HEK293 (cell line): ENCODE results near the gene SAMD11.

Source experiments
- CTCF ChIA-PET: fragments of 350-600 bp; formaldehyde crosslinking; extraction: SDS; loops from one replicate; lab custom pipeline; 2021; ENCODE audit warnings: antibody characterized with exemption; lab: Yijun Ruan, JAX
- POLR2A ChIA-PET: fragments of 300-600 bp; formaldehyde crosslinking; extraction: SDS; loops from one replicate; lab custom pipeline; 2020; ENCODE audit warnings: antibody characterized with exemption, inconsistent platforms; lab: Yijun Ruan, JAX
- H3K27ac ChIP-seq: fragments of 200-500 bp; sonication (Bioruptor generic); 2 replicates; pipeline ENCODE4 v1.5.1; 2014; ENCODE audit warnings: low read depth, low read length, control low read depth, inconsistent platforms; ENCODE audit errors: extremely low read depth
- H3K36me3 ChIP-seq, 2 experiments: fragments of 200-500 bp in 1 of 2; sonication (Bioruptor generic) in 1 of 2; 1 replicate in 1 of 2; 2 replicates in 1 of 2; pipeline ENCODE4 v1.5.1; 2014 to 2017; ENCODE audit warnings: inconsistent platforms in 2 of 2, low read length in 2 of 2; ENCODE audit not compliant: control insufficient read depth in 2 of 2, insufficient read depth in 1 of 2
- H3K4me1 ChIP-seq: fragments of 200-500 bp; sonication (Bioruptor generic); 2 replicates; pipeline ENCODE4 v1.5.1; 2014; ENCODE audit warnings: mild to moderate bottlenecking, low read length, inconsistent platforms; ENCODE audit not compliant: control insufficient read depth, insufficient read depth
- H3K4me3 ChIP-seq: 2 replicates; pipeline ENCODE4 v1.5.1; 2011; ENCODE audit warnings: low read depth, mild to moderate bottlenecking, control low read depth, low read length, moderate library complexity
- H3K9me3 ChIP-seq: fragments of 200-500 bp; sonication (Bioruptor generic); 2 replicates; pipeline ENCODE4 v1.5.1; 2014; ENCODE audit warnings: low read depth, low read length, inconsistent platforms; ENCODE audit not compliant: control insufficient read depth, insufficient read depth
- FEZF1 ChIP-seq: fragments of 450-650 bp; formaldehyde crosslinking; IDR thresholded peaks from 2 replicates; pipeline ENCODE4 v1.5.1; 2016; ENCODE audit warnings: missing biosample characterization, missing genetic modification characterization
- GFI1B ChIP-seq: fragments of 450-650 bp; formaldehyde crosslinking; IDR thresholded peaks from 2 replicates; pipeline ENCODE4 v1.5.1; 2016; ENCODE audit warnings: missing biosample characterization, missing genetic modification characterization
- GLIS1 ChIP-seq: fragments of 450-650 bp; formaldehyde crosslinking; IDR thresholded peaks from 2 replicates; pipeline ENCODE4 v1.5.1; 2016; ENCODE audit warnings: missing biosample characterization, missing genetic modification characterization
- KLF8 ChIP-seq: fragments of 450-650 bp; formaldehyde crosslinking; IDR thresholded peaks from 2 replicates; pipeline ENCODE4 v1.5.1; 2016; ENCODE audit warnings: missing biosample characterization, missing genetic modification characterization
- KLF9 ChIP-seq: fragments of 450-650 bp; formaldehyde crosslinking; IDR thresholded peaks from 2 replicates; pipeline ENCODE4 v1.5.1; 2016; ENCODE audit warnings: missing biosample characterization, missing genetic modification characterization, low read depth
- PRDM6 ChIP-seq: fragments of 450-650 bp; formaldehyde crosslinking; IDR thresholded peaks from 2 replicates; pipeline ENCODE4 v1.5.1; 2017; ENCODE audit warnings: missing biosample characterization, missing genetic modification characterization
- YY1 ChIP-seq: fragments of 450-650 bp; formaldehyde crosslinking; IDR thresholded peaks from 2 replicates; pipeline ENCODE4 v1.5.1; 2018; ENCODE audit warnings: missing biosample characterization, missing genetic modification characterization
- ZBTB21 ChIP-seq: fragments of 450-650 bp; formaldehyde crosslinking; IDR thresholded peaks from 2 replicates; pipeline ENCODE4 v1.5.1; 2017; ENCODE audit warnings: missing biosample characterization, missing genetic modification characterization
- ZFHX2 ChIP-seq: fragments of 450-650 bp; formaldehyde crosslinking; conservative IDR thresholded peaks from 2 replicates; pipeline ENCODE4 v1.5.1; 2016; ENCODE audit warnings: missing biosample characterization, missing genetic modification characterization
- ZIC2 ChIP-seq: fragments of 450-650 bp; formaldehyde crosslinking; IDR thresholded peaks from 2 replicates; pipeline ENCODE4 v1.5.1; 2016; ENCODE audit warnings: missing biosample characterization, missing genetic modification characterization
- ZNF112 ChIP-seq: fragments of 450-650 bp; formaldehyde crosslinking; IDR thresholded peaks from 2 replicates; pipeline ENCODE4 v1.5.0; 2017; ENCODE audit warnings: missing biosample characterization, missing genetic modification characterization
- ZNF133 ChIP-seq: fragments of 450-650 bp; formaldehyde crosslinking; IDR thresholded peaks from 2 replicates; pipeline ENCODE4 v1.5.1; 2016; ENCODE audit warnings: missing biosample characterization, missing genetic modification characterization
- ZNF184 ChIP-seq: fragments of 450-650 bp; IDR thresholded peaks from 2 replicates; pipeline ENCODE4 v1.5.1; 2018; ENCODE audit warnings: missing biosample characterization, mild to moderate bottlenecking, missing genetic modification characterization
- ZNF274 ChIP-seq, 2 experiments: fragments of 200-500 bp in 1 of 2; fragments of 450-650 bp in 1 of 2; sonication (Bioruptor generic) in 1 of 2; formaldehyde crosslinking in 1 of 2; IDR thresholded peaks; 2 replicates each; pipeline versions ENCODE4 v1.5.1 to v1.6.1; 2014 to 2016; ENCODE audit warnings: borderline replicate concordance in 1 of 2, inconsistent platforms in 1 of 2, low read length in 1 of 2, missing biosample characterization in 1 of 2, missing genetic modification characterization in 1 of 2
- ZNF423 ChIP-seq: fragments of 450-650 bp; formaldehyde crosslinking; IDR thresholded peaks from 2 replicates; pipeline ENCODE4 v1.5.1; 2016; ENCODE audit warnings: missing biosample characterization, missing genetic modification characterization
- ZNF544 ChIP-seq: fragments of 450-650 bp; formaldehyde crosslinking; IDR thresholded peaks from 2 replicates; pipeline ENCODE4 v1.5.0; 2017; ENCODE audit warnings: missing biosample characterization, missing genetic modification characterization
- ZNF561 ChIP-seq: fragments of 450-650 bp; IDR thresholded peaks from 2 replicates; pipeline ENCODE4 v1.5.1; 2018; ENCODE audit warnings: missing biosample characterization, missing genetic modification characterization, borderline replicate concordance
- ZNF580 ChIP-seq: fragments of 450-650 bp; formaldehyde crosslinking; IDR thresholded peaks from 2 replicates; pipeline ENCODE4 v1.5.1; 2016; ENCODE audit warnings: missing biosample characterization, missing genetic modification characterization
- ZNF600 ChIP-seq: fragments of 450-650 bp; formaldehyde crosslinking; IDR thresholded peaks from 2 replicates; pipeline ENCODE4 v1.5.1; 2016; ENCODE audit warnings: missing biosample characterization, missing genetic modification characterization
- ZNF624 ChIP-seq: fragments of 450-650 bp; formaldehyde crosslinking; IDR thresholded peaks from 2 replicates; pipeline ENCODE4 v1.5.1; 2017; ENCODE audit warnings: missing biosample characterization, missing genetic modification characterization
- ZNF692 ChIP-seq: fragments of 450-650 bp; formaldehyde crosslinking; IDR thresholded peaks from 2 replicates; pipeline ENCODE4 v1.5.1; 2016; ENCODE audit warnings: missing biosample characterization, missing genetic modification characterization
- ZSCAN16 ChIP-seq: fragments of 450-650 bp; formaldehyde crosslinking; IDR thresholded peaks from 2 replicates; pipeline ENCODE4 v1.5.1; 2016; ENCODE audit warnings: missing biosample characterization, missing genetic modification characterization
- TF ChIP-seq, protein P1 (sequence below): fragments of 450-650 bp; formaldehyde crosslinking; IDR thresholded peaks from 2 replicates; pipeline ENCODE4 v1.5.1; 2016; ENCODE audit warnings: missing biosample characterization, missing genetic modification characterization
- TF ChIP-seq, protein P2 (sequence below): fragments of 450-650 bp; formaldehyde crosslinking; IDR thresholded peaks from 2 replicates; pipeline ENCODE4 v1.5.1; 2017; ENCODE audit warnings: missing biosample characterization, missing genetic modification characterization
- TF ChIP-seq, protein P3 (sequence below): fragments of 450-650 bp; formaldehyde crosslinking; conservative IDR thresholded peaks from 2 replicates; pipeline ENCODE4 v1.5.1; 2016; ENCODE audit warnings: low read depth, missing biosample characterization, missing genetic modification characterization

SAMD11 gene

GRCh38 chr1:938088-938683, 14.5 kb downstream of the SAMD11 start (continued):
- TF ChIP-seq GFI1B (tag by site-specific recombination), result no peak
- TF ChIP-seq GLIS1 (tag by site-specific recombination), result peak; percentile 99
- TF ChIP-seq ZNF112, result no peak
- TF ChIP-seq ZNF133 (tag by site-specific recombination), result no peak
- TF ChIP-seq ZIC2 (tag by site-specific recombination), result peak; percentile 60
- TF ChIP-seq, all 188 proteins: peak for 23

- H3K4me3 ChIP-seq, result no peak overlapping the region
- H3K9me3 ChIP-seq, result no peaks in the 10 kb centered on the region
- H3K27ac ChIP-seq, result peak overlapping the region; percentile 98
- ChIA-PET POLR2A (interaction anchor here (0.6 to 9.4 kb wide), 8 partner anchors 8 to 42 kb away, joined by 3 to 111 read pairs (median 6); partner anchors contain the start of genes PERM1 and SAMD11), CTCF (interaction anchor here (0.8 to 3.0 kb wide), 10 partner anchors 8 to 40 kb away, joined by 3 to 17 read pairs (median 4); partner anchors contain the start of genes PLEKHN1 and SAMD11)
- peaks cover 49% of the 10 kb centered on the region for H3K4me1 ChIP-seq
- peaks cover 0 to 28% of the 10 kb centered on the region in 2 experiments; a peak in 1 of 3 replicates for H3K36me3 ChIP-seq
- TF ChIP-seq ZSCAN16 (tag by site-specific recombination) (no peak), KLF8 (tag by site-specific recombination) (no peak), KLF9 (tag by site-specific recombination) (peak; percentile 89), ZFHX2 (tag by site-specific recombination) (no peak), PRDM6 (no peak), ZNF184 (no peak), ZNF274 (IDR thresholded peaks at IDR 0.05; ENCODE audit: low read length) (no peak), ZNF274 (tag by site-specific recombination; IDR thresholded peaks at IDR 0.05; ENCODE audit: borderline replicate concordance) (no peak), ZNF692 (tag by site-specific recombination) (peak; percentile 91), ZNF561 (tag by site-specific recombination) (no peak), ZNF624 (tag by site-specific recombination) (no peak), ZBTB21 (tag by site-specific recombination) (no peak), YY1 (no peak), ZNF544 (tag by site-specific recombination) (no peak), ZNF600 (peak; percentile 75), ZNF580 (tag by site-specific recombination) (no peak), FEZF1 (tag by site-specific recombination) (no peak), ZNF423 (tag by site-specific recombination) (peak; percentile 63; the same call in 1 of the 2 replicates)
- TF ChIP-seq, protein P1, sequence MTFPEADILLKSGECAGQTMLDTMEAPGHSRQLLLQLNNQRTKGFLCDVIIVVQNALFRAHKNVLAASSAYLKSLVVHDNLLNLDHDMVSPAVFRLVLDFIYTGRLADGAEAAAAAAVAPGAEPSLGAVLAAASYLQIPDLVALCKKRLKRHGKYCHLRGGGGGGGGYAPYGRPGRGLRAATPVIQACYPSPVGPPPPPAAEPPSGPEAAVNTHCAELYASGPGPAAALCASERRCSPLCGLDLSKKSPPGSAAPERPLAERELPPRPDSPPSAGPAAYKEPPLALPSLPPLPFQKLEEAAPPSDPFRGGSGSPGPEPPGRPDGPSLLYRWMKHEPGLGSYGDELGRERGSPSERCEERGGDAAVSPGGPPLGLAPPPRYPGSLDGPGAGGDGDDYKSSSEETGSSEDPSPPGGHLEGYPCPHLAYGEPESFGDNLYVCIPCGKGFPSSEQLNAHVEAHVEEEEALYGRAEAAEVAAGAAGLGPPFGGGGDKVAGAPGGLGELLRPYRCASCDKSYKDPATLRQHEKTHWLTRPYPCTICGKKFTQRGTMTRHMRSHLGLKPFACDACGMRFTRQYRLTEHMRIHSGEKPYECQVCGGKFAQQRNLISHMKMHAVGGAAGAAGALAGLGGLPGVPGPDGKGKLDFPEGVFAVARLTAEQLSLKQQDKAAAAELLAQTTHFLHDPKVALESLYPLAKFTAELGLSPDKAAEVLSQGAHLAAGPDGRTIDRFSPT (tag by site-specific recombination), result 0 out of 2 replicates have a peak, but pooled peaks have one; percentile 6
- TF ChIP-seq, protein P2, sequence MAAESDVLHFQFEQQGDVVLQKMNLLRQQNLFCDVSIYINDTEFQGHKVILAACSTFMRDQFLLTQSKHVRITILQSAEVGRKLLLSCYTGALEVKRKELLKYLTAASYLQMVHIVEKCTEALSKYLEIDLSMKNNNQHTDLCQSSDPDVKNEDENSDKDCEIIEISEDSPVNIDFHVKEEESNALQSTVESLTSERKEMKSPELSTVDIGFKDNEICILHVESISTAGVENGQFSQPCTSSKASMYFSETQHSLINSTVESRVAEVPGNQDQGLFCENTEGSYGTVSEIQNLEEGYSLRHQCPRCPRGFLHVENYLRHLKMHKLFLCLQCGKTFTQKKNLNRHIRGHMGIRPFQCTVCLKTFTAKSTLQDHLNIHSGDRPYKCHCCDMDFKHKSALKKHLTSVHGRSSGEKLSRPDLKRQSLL (tag by site-specific recombination), result no peak
- TF ChIP-seq, protein P3, sequence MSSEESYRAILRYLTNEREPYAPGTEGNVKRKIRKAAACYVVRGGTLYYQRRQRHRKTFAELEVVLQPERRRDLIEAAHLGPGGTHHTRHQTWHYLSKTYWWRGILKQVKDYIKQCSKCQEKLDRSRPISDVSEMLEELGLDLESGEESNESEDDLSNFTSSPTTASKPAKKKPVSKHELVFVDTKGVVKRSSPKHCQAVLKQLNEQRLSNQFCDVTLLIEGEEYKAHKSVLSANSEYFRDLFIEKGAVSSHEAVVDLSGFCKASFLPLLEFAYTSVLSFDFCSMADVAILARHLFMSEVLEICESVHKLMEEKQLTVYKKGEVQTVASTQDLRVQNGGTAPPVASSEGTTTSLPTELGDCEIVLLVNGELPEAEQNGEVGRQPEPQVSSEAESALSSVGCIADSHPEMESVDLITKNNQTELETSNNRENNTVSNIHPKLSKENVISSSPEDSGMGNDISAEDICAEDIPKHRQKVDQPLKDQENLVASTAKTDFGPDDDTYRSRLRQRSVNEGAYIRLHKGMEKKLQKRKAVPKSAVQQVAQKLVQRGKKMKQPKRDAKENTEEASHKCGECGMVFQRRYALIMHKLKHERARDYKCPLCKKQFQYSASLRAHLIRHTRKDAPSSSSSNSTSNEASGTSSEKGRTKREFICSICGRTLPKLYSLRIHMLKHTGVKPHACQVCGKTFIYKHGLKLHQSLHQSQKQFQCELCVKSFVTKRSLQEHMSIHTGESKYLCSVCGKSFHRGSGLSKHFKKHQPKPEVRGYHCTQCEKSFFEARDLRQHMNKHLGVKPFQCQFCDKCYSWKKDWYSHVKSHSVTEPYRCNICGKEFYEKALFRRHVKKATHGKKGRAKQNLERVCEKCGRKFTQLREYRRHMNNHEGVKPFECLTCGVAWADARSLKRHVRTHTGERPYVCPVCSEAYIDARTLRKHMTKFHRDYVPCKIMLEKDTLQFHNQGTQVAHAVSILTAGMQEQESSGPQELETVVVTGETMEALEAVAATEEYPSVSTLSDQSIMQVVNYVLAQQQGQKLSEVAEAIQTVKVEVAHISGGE, result no peak
Measured at GRCh38 chr1:938711-939489, 15.2 kb downstream of the SAMD11 start.
